AG09319 (cell line): ENCODE results near the gene RFX2.

Source experiments
- DNase-seq: peaks from one replicate; pipeline ENCODE4 v3.0.0-alpha.2; 2010; ENCODE audit warnings: low read depth; ENCODE audit errors: extremely low read depth
- CTCF ChIP-seq: IDR thresholded peaks from 2 replicates; pipeline ENCODE4 v1.5.1; 2011; ENCODE audit warnings: low read depth, mild to moderate bottlenecking, inconsistent platforms, low read length, moderate library complexity

The RFX2 gene

GRCh38 chr19:5958851-5959122 lies 151.5 kb downstream of the RFX2 start:
- DNase-seq = no peak
- no peak for TF ChIP-seq CTCF

DNA sequence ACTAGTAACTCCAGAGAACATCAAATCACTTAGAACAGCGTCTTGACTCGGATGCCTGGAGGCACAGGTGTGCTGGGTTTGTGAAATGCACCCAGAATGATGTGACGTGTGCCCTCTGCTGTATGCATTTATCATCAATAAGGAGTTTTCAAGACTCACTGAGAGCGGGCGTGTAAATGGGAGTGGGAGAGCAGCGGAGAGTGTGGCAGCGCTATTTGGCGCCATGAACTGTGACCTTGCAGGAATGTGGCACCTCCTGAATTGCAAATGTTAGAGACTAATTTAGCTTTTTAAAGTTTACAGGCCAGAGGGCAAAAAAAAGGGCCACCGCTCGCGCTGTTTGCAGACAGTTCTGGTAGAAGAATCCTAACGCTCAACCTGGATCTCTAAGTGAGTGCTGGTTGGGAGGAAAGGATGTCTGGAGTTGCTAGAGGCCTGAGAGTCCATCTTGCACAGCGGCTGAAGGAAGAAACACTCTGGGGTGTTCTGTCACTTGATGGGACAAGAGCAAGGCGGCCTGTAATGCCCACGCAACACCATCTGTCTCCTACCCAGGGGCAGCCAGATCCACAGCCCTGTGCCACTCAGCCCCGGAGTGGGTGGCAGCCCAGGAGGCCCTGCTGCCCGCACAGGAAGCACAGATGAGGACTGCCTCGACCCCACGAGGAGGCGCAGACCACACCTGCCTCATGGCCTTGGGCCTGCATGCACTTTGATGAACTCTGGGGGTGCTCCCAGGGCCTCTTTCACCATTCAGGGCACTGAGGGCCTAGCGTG lies 152.0 kb downstream of the RFX2 start:
- TF ChIP-seq CTCF = no peak
- no peak for DNase-seq

GRCh38 chr19:5957170-5957569 lies 153.1 kb downstream of the RFX2 start:
- DNase-seq = no peak
- TF ChIP-seq CTCF = no peak

DNA sequence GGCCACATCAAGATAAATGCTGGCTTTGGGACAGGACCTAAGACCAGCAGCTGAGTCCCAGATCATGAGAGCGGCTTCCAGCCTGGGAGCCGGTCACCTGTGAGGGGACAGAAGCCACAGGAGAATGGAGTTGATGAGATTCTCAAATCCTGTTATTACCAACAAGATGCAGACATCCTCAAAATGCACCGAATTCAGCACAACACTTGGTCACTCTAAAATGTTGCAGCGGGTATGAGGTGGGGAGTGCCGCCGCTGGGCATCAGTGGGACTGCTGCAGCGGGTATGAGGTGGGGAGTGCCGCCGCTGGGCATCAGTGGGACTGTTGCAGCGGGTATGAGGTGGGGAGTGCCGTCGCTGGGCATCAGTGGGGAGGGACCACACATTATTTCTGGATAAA lies 153.6 kb downstream of the RFX2 start:
- no peak for DNase-seq
- no peak for TF ChIP-seq CTCF

DNA sequence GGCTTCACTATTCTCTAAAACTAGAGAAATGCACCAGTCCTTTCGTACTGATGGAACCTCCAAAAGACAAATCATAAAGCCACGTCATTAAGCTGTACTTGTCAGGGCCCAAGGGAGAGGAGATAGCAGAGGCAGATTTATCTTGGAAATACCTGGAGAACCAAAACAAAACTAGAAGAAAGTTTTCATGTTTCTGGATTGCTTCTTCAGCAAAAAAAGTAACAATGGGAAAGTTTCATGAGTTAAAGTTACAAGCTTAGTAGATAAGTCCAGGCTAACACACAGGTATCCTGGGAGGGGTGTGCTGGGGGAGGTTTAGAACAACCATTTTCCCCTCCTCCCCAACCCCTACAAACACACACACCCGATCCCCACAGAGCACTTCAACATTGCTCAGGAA lies 154.0 kb downstream of the RFX2 start:
- TF ChIP-seq CTCF = no peak
- DNase-seq = no peak

DNA sequence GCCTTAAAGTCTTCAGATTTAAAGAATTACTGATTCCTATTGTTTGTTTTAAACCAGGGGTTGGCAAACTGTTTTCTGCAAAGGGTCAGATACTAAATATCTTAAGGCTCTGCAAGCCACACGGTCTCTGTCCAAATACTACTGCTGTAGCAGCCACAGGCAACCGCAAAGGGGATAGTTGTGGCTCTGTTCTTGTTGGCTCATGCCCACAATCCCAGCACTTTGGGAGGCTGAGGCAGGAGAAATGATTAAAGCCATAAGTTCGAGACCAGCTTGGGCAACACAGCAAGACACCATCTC lies 154.7 kb downstream of the RFX2 start:
- no peak for TF ChIP-seq CTCF
- DNase-seq = no peak

DNA sequence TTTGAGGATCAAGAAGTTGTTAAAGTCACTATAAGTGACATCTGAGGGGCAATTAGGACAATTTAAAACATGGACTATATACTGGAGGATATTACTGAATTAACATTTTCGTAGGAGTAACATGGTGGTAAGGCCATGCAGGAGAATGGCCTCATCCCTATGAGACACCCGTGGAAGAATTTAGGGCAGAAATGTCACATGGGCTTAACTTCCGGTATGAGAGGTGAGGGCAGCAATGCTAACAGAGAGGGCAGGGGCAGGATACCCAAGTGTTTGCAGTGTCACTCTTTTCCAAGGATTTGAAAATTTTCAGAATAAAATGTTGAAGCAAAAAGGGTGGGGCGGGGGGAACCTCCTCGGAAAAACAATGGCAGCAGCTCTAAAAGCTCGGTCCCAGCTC lies 156.0 kb downstream of the RFX2 start:
- TF ChIP-seq CTCF = no peak
- DNase-seq = no peak
